NCI-H226 (cell line): ENCODE measurements around the gene AMOT.

ENCODE experiments used
- DNase-seq: peaks from one replicate; pipeline ENCODE4 v3.0.0-alpha.2; 2015

AMOT gene

GRCh38 chrX:112799425-112799824 lies 41.2 kb downstream of the AMOT start:
- DNase-seq: no peak

GRCh38 chrX:112798736-112799135 lies 41.9 kb downstream of the AMOT start:
- DNase-seq: no peak

GRCh38 chrX:112789931-112790330 lies 50.7 kb downstream of the AMOT start:
- DNase-seq: no peak

- no peak for DNase-seq
Measured at GRCh38 chrX:112786076-112786475, 54.6 kb downstream of the AMOT start.

GRCh38 chrX:112785344-112785743 lies 55.3 kb downstream of the AMOT start:
- no peak for DNase-seq

- no peak for DNase-seq
Measured at GRCh38 chrX:112784692-112785091, 55.9 kb downstream of the AMOT start.

- no peak for DNase-seq
Measured at GRCh38 chrX:112779139-112779538, 61.5 kb downstream of the AMOT start.

GRCh38 chrX:112774651-112775293 lies 65.9 kb downstream of the AMOT start:
- no peak for DNase-seq

GRCh38 chrX:112774142-112774541 lies 66.5 kb downstream of the AMOT start:
- DNase-seq: no peak

GRCh38 chrX:112769034-112769433 lies 71.6 kb downstream of the AMOT start:
- no peak for DNase-seq

GRCh38 chrX:112768563-112768962 lies 72.1 kb downstream of the AMOT start:
- DNase-seq: no peak

GRCh38 chrX:112766774-112767173 lies 73.9 kb downstream of the AMOT start:
- DNase-seq: no peak

- DNase-seq: no peak
Measured at GRCh38 chrX:112761242-112762207, 79.1 kb downstream of the AMOT start.

GRCh38 chrX:112760697-112761096 lies 79.9 kb downstream of the AMOT start:
- DNase-seq: no peak

GRCh38 chrX:112759966-112760365 lies 80.7 kb downstream of the AMOT start:
- no peak for DNase-seq

- DNase-seq: no peak
Measured at GRCh38 chrX:112759512-112759911, 81.1 kb downstream of the AMOT start.

GRCh38 chrX:112757946-112758345 lies 82.7 kb downstream of the AMOT start:
- no peak for DNase-seq

GRCh38 chrX:112753116-112753515 lies 87.5 kb downstream of the AMOT start:
- no peak for DNase-seq

GRCh38 chrX:112751076-112751475 lies 89.6 kb downstream of the AMOT start:
- no peak for DNase-seq

- no peak for DNase-seq
Measured at GRCh38 chrX:112746812-112747595, 93.6 kb downstream of the AMOT start.

- DNase-seq: no peak
Measured at GRCh38 chrX:112738347-112739033, 102.1 kb downstream of the AMOT start.

- no peak for DNase-seq
Measured at GRCh38 chrX:112736310-112736709, 104.3 kb downstream of the AMOT start.

- no peak for DNase-seq
Measured at GRCh38 chrX:112735147-112735546, 105.5 kb downstream of the AMOT start.
